Motor neuron (in vitro differentiated cells): Measurements from ENCODE around the gene STK24. TPM values are rescaled to one million over a fixed set of nuclear protein-coding genes. Genes with fewer than 3 reads are reported as not detected.
A peak's percentile ranks its signal among the peaks of the same experiment; 100 is the strongest.
"Not testable (repeated sequence)": the region's sequence is repeated elsewhere in the genome, so short reads cannot be mapped to it uniquely, and the experiment has no call there.

Experiments
- ATAC-seq, 8 experiments: fragments of 200-7000 bp; cut with Tn5 transposase; replicated peaks in 6 of 8; 2 replicates each; pipeline ENCODE4 v1.8.0; 2021; ENCODE audit warnings: mild to moderate bottlenecking in 8 of 8, moderate library complexity in 8 of 8
- H3K27ac ChIP-seq, 2 donors: fragments of 250-450 bp; sonication (Bioruptor Pico); 2 replicates each; pipeline ENCODE4 v1.9.0; 2021; ENCODE audit warnings: antibody characterized with exemption in 2 of 2, mild to moderate bottlenecking in 2 of 2, moderate library complexity in 1 of 2
- H3K4me1 ChIP-seq, 2 donors: fragments of 250-450 bp; sonication (Bioruptor Pico); replicated peaks in 1 of 2; 2 replicates each; pipeline ENCODE4 v1.6.1; 2021; ENCODE audit warnings: antibody characterized with exemption in 2 of 2, mild to moderate bottlenecking in 2 of 2, moderate library complexity in 1 of 2
- H3K4me3 ChIP-seq, 5 donors: fragments of 250-450 bp; sonication (Bioruptor Pico); 2 replicates each; pipeline ENCODE4 v1.9.0; 2021; ENCODE audit warnings: antibody characterized with exemption in 5 of 5, mild to moderate bottlenecking in 5 of 5, moderate library complexity in 4 of 5
- WGBS, 10 experiments: fragments of 450-650 bp; shearing (Covaris generic); methylation state at CpG; one replicate each; pipeline ENCODE4 v1.0.0; 2022; 5-methylcytosine and 5-hydroxymethylcytosine counted together
- in situ Hi-C, 9 experiments: fragments of 400-800 bp; cut with MboI; loops; one replicate each; pipeline ENCODE4 v1.15.0; 2021; ENCODE audit warnings: low sequenced_read_pairs in 9 of 9, low pct_unique_long_range_greater_than_20kb in 2 of 9; ENCODE audit not compliant: unreplicated experiment in 9 of 9
- total RNA-seq, 8 experiments: library from RNA; unstranded; fragments of 300-600 nt; gene quantifications; 2 replicates each; pipeline versions ENCODE4 v1.2.3 to v1.2.4, GENCODE V29; 2022

STK24 gene
- 10 to 100 TPM; 25.9 to 60.0 (median 43.5) TPM for total RNA-seq

- peak within 1 kb of the TSS; percentile 56 to 93 for H3K27ac ChIP-seq
- in situ Hi-C loops, result no loop called here
- ATAC-seq, result peak; percentile 57 to 83 (median 80)
- 0 to 18% (median 4%) methylated on average over 2 to 5 of the region's 103 CpGs; no CpG with 5 or more reads in 6 of the 10 experiments for WGBS, 10 experiments
- H3K4me1 ChIP-seq, result peaks cover 35 to 36% of the 10 kb centered on the region in 2 donors
- H3K4me3 ChIP-seq, result peak within 1 kb of the TSS; percentile 69 to 98 (median 93)
Measured at GRCh38 chr13:98576963-98577835, at the start of gene STK24. TSS of gene STK24 (minus strand) at chr13:98577107. CDS start at chr13:98576786, 321 bp downstream.

DNA sequence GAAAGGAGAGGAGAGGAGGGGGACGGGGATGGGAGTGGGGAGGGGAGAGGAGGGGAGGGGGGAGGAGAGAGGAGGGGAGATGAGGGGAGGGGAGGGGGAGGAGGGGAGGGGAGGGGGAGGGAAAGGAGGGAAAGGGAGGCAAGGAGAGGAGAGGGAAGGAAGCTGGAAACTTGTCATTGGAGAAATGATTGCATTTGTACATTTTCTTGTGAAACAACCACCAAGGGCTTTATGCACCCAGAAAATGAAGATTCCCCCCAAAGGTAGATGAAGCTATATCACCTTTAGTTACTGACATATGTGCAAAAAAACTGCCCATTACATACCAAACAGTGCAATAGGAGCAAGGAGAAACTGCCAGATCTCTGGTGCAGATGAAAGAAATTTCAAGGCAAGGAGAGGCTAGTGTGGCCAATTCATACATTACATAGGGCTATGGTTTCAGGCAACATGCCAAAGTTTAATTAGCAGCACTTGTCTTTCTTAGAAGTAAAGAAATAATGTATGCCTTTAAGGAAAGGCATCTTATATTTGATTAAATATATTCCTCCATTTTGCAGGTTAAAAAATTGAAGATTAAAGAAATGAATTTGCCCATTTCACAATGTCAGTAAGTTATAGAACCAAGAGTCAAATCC lies 49.5 kb upstream of the STK24 start:
- no peak overlapping the region for H3K27ac ChIP-seq
- H3K4me1 ChIP-seq, result peaks cover 0 to 2% of the 10 kb centered on the region in 2 donors
- in situ Hi-C loops, result no loop called here
- ATAC-seq, result no peak
- no CpG with 5 or more reads among the region's 1 CpG for WGBS, 10 experiments
- no peak overlapping the region for H3K4me3 ChIP-seq

DNA sequence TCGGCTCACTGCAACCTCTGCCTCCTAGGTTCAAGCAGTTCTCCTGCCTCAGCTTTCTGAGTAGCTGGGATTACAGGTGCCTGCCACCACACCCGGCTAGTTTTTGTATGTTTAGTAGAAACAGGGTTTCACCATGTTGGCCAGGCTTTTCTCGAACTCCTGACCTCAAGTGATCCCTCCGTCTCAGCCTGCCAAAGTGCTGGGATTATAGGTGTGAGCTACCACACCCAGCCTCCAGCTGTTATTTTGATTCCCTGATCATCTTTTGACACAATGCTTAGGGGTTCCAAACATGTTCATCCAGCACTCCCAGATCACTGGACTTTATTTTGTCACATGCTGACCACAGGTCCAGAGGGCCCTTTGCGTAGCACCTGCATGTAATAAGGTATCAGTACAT lies 47.7 kb upstream of the STK24 start:
- in situ Hi-C loops, H3K4me1 ChIP-seq, ATAC-seq, H3K27ac ChIP-seq, H3K4me3 ChIP-seq: not testable (repeated sequence)
- WGBS, 10 experiments, result 7 to 94% (median 81%) methylated on average over 1 to 4 of the region's 5 CpGs; no CpG with 5 or more reads in 1 of the 10 experiments

DNA sequence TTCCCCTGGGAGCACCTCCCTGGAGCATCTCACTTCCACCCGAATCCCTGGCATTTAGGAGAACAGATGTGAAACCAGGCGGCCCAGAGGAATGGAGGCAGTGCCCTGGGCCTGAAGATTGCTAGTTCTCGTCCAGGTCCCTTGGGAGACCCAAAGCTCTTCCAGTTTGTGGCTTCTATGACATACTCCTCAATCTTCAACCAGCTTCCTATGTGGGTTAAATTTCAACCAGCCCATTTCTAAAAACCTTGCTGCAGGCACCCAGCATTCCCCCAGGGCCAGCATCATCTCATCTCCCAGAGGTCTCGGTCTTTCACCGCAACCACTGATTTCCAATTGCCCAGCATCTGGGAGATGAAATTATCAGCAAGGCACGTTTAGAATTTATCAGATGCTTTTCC lies 46.0 kb upstream of the STK24 start:
- ATAC-seq, result no peak
- in situ Hi-C loops, result no loop called here
- Histone ChIP-seq H3K4me1 (peaks cover 0 to 2% of the 10 kb centered on the region in 2 donors), H3K4me3 (no peak overlapping the region), H3K27ac (no peak overlapping the region)
- 13 to 97% (median 75%) methylated on average over 1 to 5 of the region's 6 CpGs; no CpG with 5 or more reads in 4 of the 10 experiments for WGBS, 10 experiments

DNA sequence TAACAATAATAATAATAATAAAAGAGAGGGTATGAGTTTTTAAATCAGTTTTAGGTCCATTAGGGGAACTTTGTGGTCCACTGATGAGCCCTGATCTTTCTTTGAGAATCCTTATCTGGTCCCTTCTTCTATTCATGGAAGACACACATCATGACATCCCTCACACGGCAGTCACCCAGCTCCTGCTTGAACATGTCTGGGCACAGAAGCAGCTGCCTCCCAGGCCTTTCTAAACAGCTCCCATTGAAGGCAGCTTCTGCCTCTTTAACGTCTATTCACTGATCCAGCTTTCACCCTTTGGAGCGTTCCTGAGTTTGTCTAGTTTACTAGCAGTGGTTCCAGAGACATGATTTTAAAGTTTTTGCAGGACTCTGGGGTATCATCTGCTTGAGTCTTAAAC lies 42.6 kb upstream of the STK24 start:
- no peak for ATAC-seq
- no peak overlapping the region for H3K4me3 ChIP-seq
- H3K27ac ChIP-seq, result no peak overlapping the region
- peaks cover 0 to 2% of the 10 kb centered on the region in 2 donors for H3K4me1 ChIP-seq
- in situ Hi-C loops, result no loop called here
- WGBS, 10 experiments, result 71 to 95% (median 88%) methylated on average over 1 to 3 of the region's 3 CpGs; no CpG with 5 or more reads in 3 of the 10 experiments

GRCh38 chr13:98615595-98615994 lies 38.7 kb upstream of the STK24 start:
- 90 to 100% (median 100%) methylated on average over 1 to 2 of the region's 2 CpGs; no CpG with 5 or more reads in 4 of the 10 experiments for WGBS, 10 experiments
- H3K4me3 ChIP-seq, H3K4me1 ChIP-seq, ATAC-seq, in situ Hi-C loops, H3K27ac ChIP-seq: not testable (repeated sequence)

- in situ Hi-C loops, result no loop called here
- H3K27ac ChIP-seq, result no peak overlapping the region
- no peak for ATAC-seq
- H3K4me1 ChIP-seq, result no peaks in the 10 kb centered on the region
- WGBS, 10 experiments, result 33 to 100% (median 76%) methylated on average over 1 of the region's 1 CpG; no CpG with 5 or more reads in 2 of the 10 experiments
- no peak overlapping the region for H3K4me3 ChIP-seq
Measured at GRCh38 chr13:98613591-98613990, 36.7 kb upstream of the STK24 start.

DNA sequence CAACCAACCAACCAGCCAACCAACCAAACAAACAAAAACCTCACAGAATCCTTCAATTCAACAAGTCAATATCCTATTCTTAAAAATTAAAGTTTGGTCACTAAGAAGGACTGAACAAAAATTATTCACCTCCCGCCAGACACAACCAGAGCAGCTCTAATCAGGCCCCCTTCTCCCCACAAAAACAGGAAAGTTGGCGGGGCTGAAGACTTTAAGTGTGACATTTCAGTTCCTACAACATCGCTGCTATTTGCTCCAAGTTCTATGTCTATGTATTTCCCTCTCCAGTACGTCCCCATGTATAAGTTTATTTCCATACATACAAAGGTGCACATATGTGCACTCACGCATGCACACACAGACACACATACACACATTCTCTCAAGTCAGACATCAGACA lies 32.8 kb upstream of the STK24 start:
- ATAC-seq, result no peak
- Histone ChIP-seq H3K27ac (no peak overlapping the region), H3K4me3 (no peak overlapping the region), H3K4me1 (no peaks in the 10 kb centered on the region)
- in situ Hi-C loops, result no loop called here
- 60 to 100% (median 96%) methylated on average over 1 to 4 of the region's 5 CpGs; no CpG with 5 or more reads in 4 of the 10 experiments for WGBS, 10 experiments

GRCh38 chr13:98606296-98606695 lies 29.4 kb upstream of the STK24 start:
- no peak overlapping the region for H3K27ac ChIP-seq
- 0 to 75% (median 33%) methylated on average over 2 to 3 of the region's 5 CpGs; no CpG with 5 or more reads in 5 of the 10 experiments for WGBS, 10 experiments
- in situ Hi-C loops, result no loop called here
- no peak for ATAC-seq
- H3K4me3 ChIP-seq, result no peak overlapping the region
- H3K4me1 ChIP-seq, result no peaks in the 10 kb centered on the region

DNA sequence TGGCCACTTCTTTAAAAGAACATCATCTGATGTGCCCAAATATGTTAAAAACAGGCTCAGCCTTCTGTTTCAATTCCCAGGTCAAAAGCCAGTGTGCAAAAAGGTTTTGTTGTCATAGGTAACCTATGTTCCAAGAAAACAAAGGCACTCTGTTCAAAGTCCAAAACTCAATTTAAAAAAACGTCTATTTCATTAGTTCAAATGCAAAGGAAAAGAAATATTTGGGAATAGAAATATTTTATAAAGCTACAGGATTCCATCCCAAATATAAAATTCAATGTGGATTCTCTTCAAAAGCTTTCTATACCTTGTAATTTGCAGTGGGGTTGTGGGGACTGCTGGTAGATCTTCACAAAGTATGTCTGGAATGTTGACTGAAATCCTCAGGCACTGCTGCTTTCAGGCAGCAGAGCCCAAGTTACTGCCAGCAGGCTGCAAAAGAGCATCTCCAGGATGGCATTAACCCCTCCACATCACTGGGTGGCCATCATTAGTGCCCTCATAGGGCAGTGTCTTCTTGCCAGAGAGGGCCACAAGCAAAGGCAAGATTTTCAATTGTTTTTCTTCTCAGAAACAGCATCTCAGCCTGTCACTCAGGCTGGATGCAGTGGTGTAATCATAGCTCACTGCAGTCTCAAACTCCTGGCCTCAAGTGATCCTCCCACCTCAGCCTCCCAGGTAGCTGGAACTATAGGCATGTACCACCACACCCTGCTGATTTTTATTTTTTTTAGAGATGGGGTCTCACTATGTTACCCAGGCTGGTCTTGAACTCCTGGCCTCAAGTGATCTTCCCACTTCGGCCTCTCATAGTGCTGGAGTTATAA lies 22.8 kb upstream of the STK24 start:
- Histone ChIP-seq H3K4me3 (no peak overlapping the region), H3K27ac (no peak overlapping the region), H3K4me1 (no peaks in the 10 kb centered on the region)
- peak in 2 of 8 experiments; percentile 32 to 41 for ATAC-seq
- in situ Hi-C loops, result no loop called here
- WGBS, 10 experiments, result 13 to 55% (median 24%) methylated on average over 1 to 2 of the region's 2 CpGs

DNA sequence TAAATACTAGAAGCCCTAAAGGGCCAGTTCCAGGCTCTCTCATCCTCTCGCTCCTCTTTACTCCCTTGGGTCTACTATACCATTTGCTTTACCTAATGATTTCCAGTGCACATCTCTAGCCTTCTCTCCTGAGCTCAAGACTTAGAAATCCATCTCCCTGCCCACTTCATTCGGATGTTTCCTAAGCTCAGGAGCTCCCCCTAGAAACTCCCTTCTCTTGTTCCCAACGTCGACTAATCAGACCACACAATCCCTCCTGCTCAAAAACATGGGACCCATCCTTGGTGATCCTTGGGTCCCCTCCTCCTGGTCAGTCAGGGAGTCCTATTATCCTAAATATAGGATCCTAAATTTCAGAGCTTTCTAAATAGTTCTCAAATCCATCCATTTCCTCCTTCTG lies 21.1 kb upstream of the STK24 start:
- H3K4me3 ChIP-seq, result no peak overlapping the region
- WGBS, 10 experiments, result 17 to 100% (median 52%) methylated on average over 1 to 4 of the region's 4 CpGs; no CpG with 5 or more reads in 2 of the 10 experiments
- no peak for ATAC-seq
- no peak overlapping the region for H3K27ac ChIP-seq
- no peaks in the 10 kb centered on the region for H3K4me1 ChIP-seq
- in situ Hi-C loops, result no loop called here

DNA sequence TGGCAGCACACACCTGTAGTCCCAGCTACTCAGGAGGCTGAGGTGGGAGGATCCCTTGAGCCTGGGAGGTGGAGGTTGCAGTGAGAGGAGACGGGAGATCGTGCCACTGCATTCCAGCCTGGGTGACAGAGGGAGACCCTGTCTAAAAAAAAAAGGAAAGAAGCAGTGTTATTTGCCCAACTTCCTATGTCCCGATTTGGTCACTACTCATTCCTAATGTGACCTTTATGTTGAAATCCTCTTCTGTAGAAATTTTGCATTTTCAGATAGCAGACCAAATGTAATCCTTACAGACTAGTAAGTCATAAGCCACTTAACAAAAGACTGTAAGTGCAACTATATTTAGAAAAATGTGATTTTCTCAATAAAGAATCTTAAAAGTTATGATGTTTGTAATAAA lies 18.2 kb upstream of the STK24 start:
- in situ Hi-C loops, result no loop called here
- Histone ChIP-seq H3K4me3 (no peak overlapping the region), H3K4me1 (no peaks in the 10 kb centered on the region), H3K27ac (no peak overlapping the region)
- ATAC-seq, result no peak
- 72 to 100% (median 84%) methylated on average over 1 to 3 of the region's 3 CpGs; no CpG with 5 or more reads in 5 of the 10 experiments for WGBS, 10 experiments

- in situ Hi-C loops, result no loop called here
- no peak overlapping the region for H3K4me3 ChIP-seq
- ATAC-seq, result peak in 3 of 8 experiments; percentile 23 to 80 (median 29)
- H3K27ac ChIP-seq, result no peak overlapping the region
- WGBS, 10 experiments, result 59 to 100% (median 74%) methylated on average over 2 to 5 of the region's 5 CpGs; no CpG with 5 or more reads in 4 of the 10 experiments
- no peaks in the 10 kb centered on the region for H3K4me1 ChIP-seq
Measured at GRCh38 chr13:98592362-98592732, 15.4 kb upstream of the STK24 start.
